ENCODE measurements around the gene KLHL29. TPM values are rescaled to one million over a fixed set of nuclear protein-coding genes. Genes with fewer than 3 reads are reported as not detected.

The KLHL29 gene
- total and polyA plus RNA-seq, 10 of the 15 experiments (the other 5 are each of a cell fraction or from before 2014, with no cell fraction given), result 1.4 to 19.5 (median 6.1) TPM

GRCh38 chr2:23591111-23591510, 206.1 kb downstream of the KLHL29 start:
- Histone ChIP-seq H3K79me2 (ENCODE audit: control insufficient read depth, insufficient read depth, low read length) (no peaks in the 10 kb centered on the region), H3K36me3 (ENCODE audit: control insufficient read depth in 2 of 2, insufficient read depth in 2 of 2, low read length in 1 of 2) (no peaks in the 10 kb centered on the region; a peak in 1 of 4 replicates), H3K27me3 (replicated peaks in 1 of 2; ENCODE audit: control insufficient read depth in 2 of 2, insufficient read depth in 2 of 2, low read length in 1 of 2) (no peaks in the 10 kb centered on the region), H3K4me1 (ENCODE audit: control insufficient read depth, insufficient read depth, low read length) (no peaks in the 10 kb centered on the region), H3K27ac (ENCODE audit: control insufficient read depth, insufficient read depth) (no peak overlapping the region), H3K9me3 (replicated peaks; ENCODE audit: control insufficient read depth, insufficient read depth, low read length) (no peaks in the 10 kb centered on the region), H2AFZ (ENCODE audit: control insufficient read depth, low read depth, low read length) (no peak overlapping the region), H3K4me3 (no peak overlapping the region), H4K20me1 (ENCODE audit: control insufficient read depth, insufficient read depth) (no peaks in the 10 kb centered on the region), H3K4me2 (ENCODE audit: control insufficient read depth, insufficient read depth) (no peak overlapping the region), H3K9ac (ENCODE audit: control insufficient read depth, insufficient read depth, low read length) (no peak overlapping the region)
- ChIA-PET POLR2A (no interaction called here), CTCF (no interaction called here), RAD21 (ENCODE audit: unreplicated experiment) (no interaction called here), SMC1A (ENCODE audit: uncharacterized antibody, unreplicated experiment) (no interaction called here)
- in situ Hi-C loops (cut with MboI) (no loop called here), intact Hi-C loops (cut with micrococcal nuclease; ENCODE audit: unreplicated experiment) (no loop called here)
- FAIRE-seq (no peak), ATAC-seq (no peak), DNase-seq (ENCODE audit: low read depth, low spot score) (no peak)
- WGBS (ENCODE audit: insufficient coverage, insufficient replicate concordance, low lambda C conversion rate, missing lambda C conversion rate), result 20% methylated on average over 7 of the region's 7 CpGs
- no TSS peak for BruUV-seq (replicated peaks)
- TF ChIP-seq RFX5 (IDR thresholded peaks at IDR 0.05; ENCODE audit: low read depth, low read length) (no peak), MEF2A (IDR thresholded peaks at IDR 0.05; ENCODE audit: insufficient read depth, low read depth, low read length) (no peak), MXI1 (IDR thresholded peaks at IDR 0.05; ENCODE audit: low read depth, low read length) (no peak), PML (IDR thresholded peaks at IDR 0.05; ENCODE audit: low read length) (no peak), PRDM15 (CRISPR knock-in tag; IDR thresholded peaks at IDR 0.05) (no peak), STAT1 (conservative IDR thresholded peaks at IDR 0.05) (no peak), ZBTB40 (IDR thresholded peaks at IDR 0.05; ENCODE audit: borderline replicate concordance) (no peak)
